HG02588 (cell line): ENCODE data around the gene G6PC2.
"Not testable (repeated sequence)": the region's sequence is repeated elsewhere in the genome, so short reads cannot be mapped to it uniquely, and the experiment has no call there.

Source experiments
- ATAC-seq: cut with Tn5 transposase; IDR thresholded peaks from one replicate; pipeline ENCODE4 v1.9.1; 2021; ENCODE audit warnings: mild to moderate bottlenecking, moderate library complexity; ENCODE audit not compliant: unreplicated experiment

The G6PC2 gene

DNA sequence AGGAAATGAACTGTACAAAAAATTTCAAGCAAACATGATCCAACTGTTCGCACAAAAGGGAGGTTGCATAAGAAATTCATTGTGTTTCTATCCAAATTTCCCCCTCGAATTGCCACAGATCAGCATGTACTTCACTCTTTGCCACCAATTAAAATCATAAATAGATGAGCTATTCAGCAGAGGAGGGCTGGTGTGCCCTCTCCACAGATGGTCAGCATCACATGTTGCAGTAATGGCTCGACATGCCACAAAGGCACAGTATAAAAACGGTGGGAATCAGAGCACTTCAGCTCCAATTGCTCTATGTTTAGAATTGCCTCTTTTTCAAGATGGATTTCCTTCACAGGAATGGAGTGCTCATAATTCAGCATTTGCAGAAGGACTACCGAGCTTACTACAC is at the start of gene G6PC2:
TSS of gene G6PC2 (plus strand) at position 289 of the 400 bp plus-strand sequence. CDS start at position 330, 41 bp downstream.
- ATAC-seq = no peak

DNA sequence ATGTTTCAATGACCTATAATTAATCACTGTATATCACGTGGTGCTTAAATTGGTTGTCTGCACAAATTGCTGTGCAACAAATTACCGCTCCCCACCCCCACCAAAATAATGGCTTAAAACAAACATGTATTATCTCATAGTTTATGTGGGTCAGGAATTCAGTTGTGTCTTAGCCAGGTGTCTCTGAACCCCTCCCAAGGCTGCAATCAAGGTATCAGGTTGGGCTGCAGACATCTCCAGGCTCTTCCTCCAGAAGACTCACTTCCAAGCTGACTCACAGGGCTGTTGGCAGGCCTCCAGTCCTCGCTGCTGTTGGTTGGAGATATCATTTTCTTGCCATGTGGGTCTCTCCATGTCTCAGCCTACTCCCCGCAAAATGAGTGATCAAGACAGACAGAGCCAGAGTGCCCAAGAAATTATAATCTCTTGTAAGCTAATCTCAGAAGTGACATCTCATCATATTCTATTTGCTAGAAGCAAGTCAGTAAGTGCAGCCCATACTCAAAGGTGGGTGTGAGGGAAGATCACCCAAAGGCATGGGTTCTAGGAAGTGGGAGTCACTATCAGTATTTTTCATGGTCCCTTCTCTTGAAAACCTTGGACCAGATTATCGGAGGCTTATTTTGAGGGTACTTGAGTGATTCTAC is 49.3 kb upstream of the G6PC2 start:
- ATAC-seq = no peak

GRCh38 chr2:168852481-168852880 is 48.6 kb upstream of the G6PC2 start:
- no peak for ATAC-seq

- ATAC-seq = no peak
These were observed 47.6 kb upstream of the G6PC2 start for GRCh38 chr2:168853471-168853870.

GRCh38 chr2:168854651-168855050 is 46.4 kb upstream of the G6PC2 start:
- no peak for ATAC-seq

GRCh38 chr2:168855601-168856000 is 45.5 kb upstream of the G6PC2 start:
- ATAC-seq = no peak

DNA sequence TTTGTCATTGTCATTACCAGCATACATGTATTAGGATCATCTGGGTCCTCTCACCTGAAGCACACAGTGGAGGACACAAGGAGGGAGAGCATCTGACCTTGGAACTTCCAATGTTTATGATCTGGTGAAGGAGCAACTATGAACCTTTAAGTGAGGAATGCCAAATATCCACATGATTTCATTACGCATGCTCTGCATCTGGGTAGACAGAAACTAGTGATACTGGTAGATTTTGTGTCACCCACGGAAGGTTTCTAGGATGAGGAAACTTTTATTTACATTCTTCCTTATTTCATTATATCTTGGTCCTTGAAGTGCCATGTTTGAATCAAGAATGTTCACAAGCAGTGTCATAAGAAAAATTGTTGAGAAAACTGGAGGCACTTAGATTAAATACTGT is 42.9 kb upstream of the G6PC2 start:
- no peak for ATAC-seq

DNA sequence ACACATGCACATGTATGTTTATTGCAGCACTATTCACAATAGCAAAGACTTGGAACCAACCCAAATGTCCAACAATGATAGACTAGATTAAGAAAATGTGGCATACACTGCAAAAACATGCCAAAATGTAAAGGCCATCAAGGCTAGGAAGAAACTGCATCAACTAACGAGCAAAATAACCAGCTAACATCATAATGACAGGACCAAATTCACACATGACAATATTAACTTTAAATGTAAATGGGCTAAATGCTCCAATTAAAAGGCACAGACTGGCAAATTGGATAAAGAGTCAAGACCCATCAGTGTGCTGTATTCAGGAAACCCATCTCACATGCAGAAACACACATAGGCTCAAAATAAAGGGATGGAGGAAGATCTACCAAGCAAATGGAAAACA is 33.9 kb upstream of the G6PC2 start:
- not testable (repeated sequence) for ATAC-seq

- ATAC-seq = not testable (repeated sequence)
These were observed 30.7 kb upstream of the G6PC2 start for GRCh38 chr2:168870369-168870768.

DNA sequence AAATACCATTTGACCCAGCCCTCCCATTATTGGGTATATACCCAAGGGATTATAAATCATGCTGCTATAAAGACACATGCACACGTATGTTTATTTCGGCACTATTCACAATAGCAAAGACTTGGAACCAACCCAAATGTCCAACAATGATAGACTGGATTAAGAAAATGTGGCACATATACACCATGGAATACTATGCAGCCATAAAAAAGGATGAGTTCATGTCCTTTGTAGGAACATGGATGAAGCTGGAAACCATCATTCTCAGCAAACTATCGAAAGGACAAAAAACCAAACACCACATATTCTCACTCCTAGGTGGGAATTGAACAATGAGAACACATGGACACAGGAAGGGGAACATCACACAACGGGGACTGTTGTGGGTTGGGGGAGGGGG is 30.3 kb upstream of the G6PC2 start:
- ATAC-seq = not testable (repeated sequence)

DNA sequence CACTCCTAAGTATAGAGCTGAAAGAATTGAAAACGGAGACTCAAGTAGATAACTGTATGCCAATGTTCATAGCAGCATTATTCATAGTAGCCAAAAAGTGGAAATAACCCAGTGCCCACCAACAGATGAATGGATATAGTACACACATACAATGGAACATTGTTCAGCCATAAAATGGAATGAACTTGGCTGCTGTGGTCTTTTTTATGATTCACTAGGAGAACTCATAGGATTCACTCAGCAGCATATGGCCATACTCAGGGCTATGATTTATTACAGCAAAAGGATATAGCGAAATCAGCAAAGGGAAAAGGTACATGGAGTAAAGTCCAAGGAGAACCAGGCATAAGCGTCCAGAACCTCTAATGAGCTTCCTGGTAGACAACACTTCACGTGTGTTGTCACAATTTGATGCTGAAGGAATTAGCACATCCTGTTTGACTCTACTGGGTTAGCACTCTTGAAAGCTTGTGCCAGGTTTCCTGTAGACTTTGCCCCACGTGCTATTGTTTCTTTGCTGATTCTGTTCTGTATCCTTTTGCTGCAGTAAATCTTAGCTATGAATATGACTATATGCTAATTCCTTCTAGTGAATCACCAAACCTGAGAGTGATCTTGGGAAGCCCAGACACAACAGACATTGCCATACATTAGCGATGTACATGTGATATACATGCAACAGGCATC is 26.6 kb upstream of the G6PC2 start:
- no peak for ATAC-seq

GRCh38 chr2:168882163-168882562 is 18.9 kb upstream of the G6PC2 start:
- not testable (repeated sequence) for ATAC-seq

- ATAC-seq = no peak
These were observed 16.1 kb upstream of the G6PC2 start for GRCh38 chr2:168884975-168885374.

GRCh38 chr2:168889635-168890005 is 11.5 kb upstream of the G6PC2 start:
- no peak for ATAC-seq

- ATAC-seq = peak; percentile 100
These were observed 10.9 kb upstream of the G6PC2 start, which contains the start of gene SPC25 for GRCh38 chr2:168890006-168890782. Gene SPC25, minus strand, starts transcription at chr2:168890430. Its CDS starts 911 bp downstream, at chr2:168889519.

DNA sequence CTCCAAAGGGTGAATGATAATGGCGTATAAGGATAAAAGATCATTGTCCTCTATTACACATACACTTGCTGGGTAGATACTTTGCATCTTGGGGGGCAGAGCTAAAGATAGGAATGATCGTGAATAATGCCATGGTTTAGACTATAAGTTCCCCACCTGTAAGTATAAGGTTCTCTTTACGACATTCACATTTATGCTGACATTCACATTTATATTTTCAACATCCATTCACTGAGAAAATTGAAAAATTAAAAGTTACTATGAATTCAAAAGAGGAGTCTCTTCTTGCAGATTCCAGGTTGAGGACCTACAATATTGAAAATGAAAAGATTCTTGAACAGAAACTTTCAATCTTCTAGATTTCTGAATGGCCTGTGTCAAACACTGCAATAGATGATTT is 8.8 kb upstream of the G6PC2 start:
- no peak for ATAC-seq

DNA sequence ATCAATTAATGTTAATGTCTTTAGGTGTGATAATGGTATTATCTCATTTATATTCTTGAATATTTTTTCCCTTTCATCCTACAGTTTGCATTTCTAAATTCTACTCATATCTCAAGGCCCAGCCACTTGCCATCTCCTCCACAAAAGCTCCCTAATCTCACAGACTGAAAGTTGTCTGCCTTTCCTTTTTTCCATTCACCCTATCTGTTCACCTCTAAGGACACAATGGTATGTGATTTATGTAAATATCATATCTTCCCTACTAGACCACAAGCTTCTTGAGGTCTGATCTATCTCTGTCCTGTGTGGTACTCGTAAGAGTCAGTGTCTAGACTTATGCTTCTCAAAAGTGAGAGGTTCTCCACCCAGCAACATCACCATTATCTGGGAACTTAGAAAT is 7.0 kb upstream of the G6PC2 start:
- ATAC-seq = no peak

DNA sequence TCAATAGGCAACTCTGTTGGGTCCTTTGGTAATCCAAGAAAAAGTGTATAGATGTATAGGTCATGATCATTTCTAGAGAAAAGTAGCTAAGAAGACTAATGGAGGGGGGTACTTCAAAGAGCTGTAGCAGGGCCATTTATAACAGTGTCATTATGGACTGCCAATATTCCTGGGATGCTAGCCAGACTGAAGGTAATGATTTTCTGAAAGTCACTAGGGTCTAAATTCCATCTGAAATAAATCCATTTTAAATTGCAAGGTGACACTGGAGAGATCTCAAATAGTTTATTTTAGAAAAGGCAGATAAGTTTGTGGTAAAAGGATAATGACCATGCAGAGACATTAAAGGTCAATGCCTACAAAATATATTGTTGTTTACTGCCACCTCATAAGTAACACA is 6.4 kb upstream of the G6PC2 start:
- no peak for ATAC-seq

DNA sequence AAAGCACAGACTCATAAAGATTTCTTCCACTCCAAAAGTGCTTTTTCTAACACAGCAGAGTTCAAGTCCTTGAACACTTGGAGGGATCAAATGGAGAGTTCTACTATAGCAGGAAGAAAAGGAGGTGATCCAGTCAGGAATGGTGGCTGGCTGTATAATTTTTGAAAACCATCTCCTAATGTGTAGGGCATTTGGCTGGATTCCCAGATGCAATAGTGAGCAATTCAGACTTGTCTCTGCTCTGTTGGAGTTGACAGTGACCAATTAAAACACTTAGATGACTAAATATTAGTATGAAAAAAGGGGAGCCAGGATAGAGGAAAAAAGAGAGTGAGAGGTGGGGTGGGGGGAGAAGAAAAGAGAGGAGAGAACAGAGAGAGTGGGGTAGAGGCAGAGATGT is 5.3 kb upstream of the G6PC2 start:
- ATAC-seq = no peak

- ATAC-seq = no peak
These were observed 4.3 kb upstream of the G6PC2 start for GRCh38 chr2:168896783-168897182.

DNA sequence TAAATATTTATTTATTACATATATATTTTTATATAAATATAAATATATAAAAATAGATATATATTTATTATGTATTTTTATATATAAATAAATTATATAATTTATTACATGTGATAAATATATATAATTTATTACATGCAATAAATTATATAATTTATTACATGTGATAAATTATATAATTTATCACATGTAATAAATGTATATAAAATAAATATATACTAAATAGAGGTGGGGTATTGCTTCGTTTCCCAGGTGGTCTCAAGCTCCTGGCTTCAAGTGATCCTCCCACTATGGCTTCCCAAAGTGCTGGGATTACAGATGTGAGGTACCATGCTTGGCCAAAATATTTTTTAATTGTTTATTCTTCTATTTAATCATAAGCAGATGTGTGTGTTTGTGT is 3.6 kb upstream of the G6PC2 start:
- no peak for ATAC-seq

GRCh38 chr2:168903888-168904287 is 2.8 kb downstream of the G6PC2 start:
- ATAC-seq = no peak
